HCT116 (cell line): ENCODE results near the gene LIN7B. TPM values are rescaled to one million over a fixed set of nuclear protein-coding genes. Genes with fewer than 3 reads are reported as not detected.

Experiments
- ATAC-seq: fragments of 200-7000 bp; cut with Tn5 transposase; 2 replicates; pipeline ENCODE4 v1.9.1; 2020; ENCODE audit warnings: mild to moderate bottlenecking, moderate library complexity
- BruUV-seq: library from RNA; stranded (reverse); fragments of 400-500 nt; replicated peaks from 2 replicates; lab custom pipeline; 2021; lab: Mats Ljungman, UMichigan
- CTCF ChIA-PET: fragments of 300-600 bp; sonication (Branson Sonifier 250); formaldehyde crosslinking; loops from one replicate; lab custom pipeline; 2021; ENCODE audit warnings: antibody characterized with exemption; lab: Charles Lee
- POLR2A ChIA-PET: fragments of 300-600, 350-600 bp; sonication (Branson Sonifier 250); formaldehyde crosslinking; loops from one replicate; lab custom pipeline; 2021; ENCODE audit warnings: antibody characterized with exemption; lab: Charles Lee
- RAD21 ChIA-PET, 2 experiments: fragments of 300-600 bp; sonication (Branson Sonifier 250); formaldehyde crosslinking; loops; one replicate each; lab custom pipeline; 2023; ENCODE audit warnings: low total read pairs in 2 of 2; ENCODE audit not compliant: uncharacterized antibody in 2 of 2, unreplicated experiment in 2 of 2, low non-redundant PET in 1 of 2; lab: Charles Lee
- DNase-seq: peaks from one replicate; pipeline ENCODE4 v3.0.0-alpha.2; 2010; ENCODE audit warnings: low read depth, low spot score
- H2AFZ ChIP-seq: fragments of 200-600 bp; shearing (Covaris generic), sonication (generic); 2 replicates; pipeline ENCODE4 v1.6.1; 2017; ENCODE audit warnings: low read depth, mixed run types, mixed read lengths, antibody characterized with exemption, low read length; ENCODE audit not compliant: poor library complexity, severe bottlenecking
- H3K27ac ChIP-seq: 2 replicates; pipeline ENCODE4 v1.5.1; 2012; ENCODE audit warnings: low read depth, low read length
- H3K27me3 ChIP-seq: fragments of 200-600 bp; sonication (generic); 2 replicates; pipeline ENCODE4 v1.6.1; 2016; ENCODE audit warnings: mixed run types, low read length, mixed read lengths; ENCODE audit not compliant: insufficient read depth
- H3K36me3 ChIP-seq, 2 experiments: fragments of 200-500 bp in 1 of 2; fragments of 200-600 bp in 1 of 2; sonication (Bioruptor generic) in 1 of 2; sonication (generic) in 1 of 2; 2 replicates each; pipeline versions ENCODE4 v1.5.1 to v1.6.1; 2014 to 2016; ENCODE audit warnings: low read length in 2 of 2, inconsistent platforms in 1 of 2, mixed read lengths in 1 of 2, mixed run types in 1 of 2; ENCODE audit not compliant: insufficient read depth in 2 of 2, control insufficient read depth in 1 of 2
- H3K4me1 ChIP-seq, 2 experiments: fragments of 200-600 bp in 1 of 2; sonication (generic) in 1 of 2; 2 replicates each; pipeline versions ENCODE4 v1.5.1 to v1.6.1; 2012 to 2017; ENCODE audit warnings: low read length in 2 of 2, inconsistent platforms in 1 of 2, mild to moderate bottlenecking in 1 of 2, mixed read lengths in 1 of 2, mixed run types in 1 of 2, moderate library complexity in 1 of 2; ENCODE audit not compliant: insufficient read depth in 2 of 2, control insufficient read depth in 1 of 2
- H3K4me2 ChIP-seq: fragments of 200-600 bp; sonication (generic); 2 replicates; pipeline ENCODE4 v1.6.1; 2017; ENCODE audit warnings: mixed run types, low read length, mixed read lengths
- H3K4me3 ChIP-seq, 2 experiments: fragments of 200-600 bp in 1 of 2; sonication (generic) in 1 of 2; replicated peaks in 1 of 2; 2 replicates each; pipeline ENCODE4 v1.5.1; 2011 to 2016; ENCODE audit warnings: low read length in 2 of 2, control low read depth in 1 of 2, low read depth in 1 of 2, mild to moderate bottlenecking in 1 of 2, mixed read lengths in 1 of 2, mixed run types in 1 of 2
- H3K79me2 ChIP-seq: fragments of 200-600 bp; sonication (generic); 2 replicates; pipeline ENCODE4 v1.6.1; 2017; ENCODE audit warnings: mild to moderate bottlenecking, mixed run types, low read length, moderate library complexity, mixed read lengths; ENCODE audit not compliant: insufficient read depth
- H3K9ac ChIP-seq: fragments of 200-600 bp; sonication (generic); 2 replicates; pipeline ENCODE4 v1.6.1; 2016; ENCODE audit warnings: low read length, mixed read lengths
- H3K9me2 ChIP-seq: fragments of 200-600 bp; sonication (generic), shearing (Covaris generic); 2 replicates; pipeline ENCODE4 v1.6.1; 2017; ENCODE audit warnings: mixed run types, mild to moderate bottlenecking, moderate library complexity; ENCODE audit not compliant: insufficient read depth
- H3K9me3 ChIP-seq, 2 experiments: fragments of 200-500 bp in 1 of 2; fragments of 200-600 bp in 1 of 2; sonication (Bioruptor generic) in 1 of 2; sonication (generic) in 1 of 2; 2 replicates each; pipeline ENCODE4 v1.6.1; 2014 to 2017; ENCODE audit warnings: low read length in 2 of 2, mixed read lengths in 2 of 2, inconsistent platforms in 1 of 2, low read depth in 1 of 2, mild to moderate bottlenecking in 1 of 2, mixed run types in 1 of 2, moderate library complexity in 1 of 2; ENCODE audit not compliant: control insufficient read depth in 1 of 2, insufficient read depth in 1 of 2
- H4K20me1 ChIP-seq: fragments of 200-600 bp; sonication (generic), shearing (Covaris generic); 2 replicates; pipeline ENCODE4 v1.6.1; 2017; ENCODE audit warnings: mixed run types, mild to moderate bottlenecking, moderate library complexity; ENCODE audit not compliant: insufficient read depth
- CEBPB ChIP-seq: IDR thresholded peaks from 2 replicates; pipeline ENCODE4 v1.6.1; 2012; ENCODE audit warnings: low read depth
- EGR1 ChIP-seq: IDR thresholded peaks from 2 replicates; pipeline ENCODE4 v1.6.1; 2012; ENCODE audit warnings: low read depth
- EZH2 ChIP-seq: fragments of 200-600 bp; sonication (generic); IDR thresholded peaks from 2 replicates; pipeline ENCODE4 v1.6.1; 2017; ENCODE audit warnings: antibody characterized with exemption, mixed run types
- EZH2phosphoT487 ChIP-seq: fragments of 200-600 bp; IDR thresholded peaks from 2 replicates; pipeline ENCODE4 v1.6.1; 2018; ENCODE audit warnings: antibody characterized with exemption, borderline replicate concordance
- SIN3A ChIP-seq: IDR thresholded peaks from 2 replicates; pipeline ENCODE4 v1.6.1; 2012; ENCODE audit warnings: low read depth
- SP1 ChIP-seq: IDR thresholded peaks from 2 replicates; pipeline ENCODE4 v1.6.1; 2012; ENCODE audit warnings: low read depth
- ZNF274 ChIP-seq: fragments of 200-500 bp; sonication (Bioruptor generic); IDR thresholded peaks from 2 replicates; pipeline ENCODE4 v1.6.1; 2014; ENCODE audit warnings: mild to moderate bottlenecking, low read depth, low read length, inconsistent platforms
- intact Hi-C: fragments of 100-400 bp; cut with micrococcal nuclease; formaldehyde crosslinking; loops from 2 replicates; pipeline ENCODE4 v1.10.0; 2022
- total RNA-seq: library from RNA; stranded (reverse); gene quantifications from one replicate; pipeline ENCODE4 v1.2.1, GENCODE V29; 2021; ENCODE audit not compliant: unreplicated experiment
- TF ChIP-seq, protein P1 (sequence below): IDR thresholded peaks from 2 replicates; pipeline ENCODE4 v1.6.1; 2012
- TF ChIP-seq, protein P2 (sequence below), 3 experiments: fragments of 200-600 bp in 1 of 3; sonication (generic) in 1 of 3; IDR thresholded peaks in 2 of 3; conservative IDR thresholded peaks in 1 of 3; 2 replicates each; pipeline ENCODE4 v1.5.1; 2012 to 2017; ENCODE audit warnings: low read depth in 2 of 3, low read length in 2 of 3, antibody characterized with exemption in 1 of 3, borderline replicate concordance in 1 of 3, control low read depth in 1 of 3, mild to moderate bottlenecking in 1 of 3, mixed read lengths in 1 of 3, mixed run types in 1 of 3, moderate library complexity in 1 of 3; ENCODE audit not compliant: insufficient read depth in 1 of 3
- TF ChIP-seq, protein P3 (sequence below): IDR thresholded peaks from 2 replicates; pipeline ENCODE4 v1.6.1; 2012

LIN7B gene
- total RNA-seq, 1 experiment from 2014 or later = 7.2 TPM

DNA sequence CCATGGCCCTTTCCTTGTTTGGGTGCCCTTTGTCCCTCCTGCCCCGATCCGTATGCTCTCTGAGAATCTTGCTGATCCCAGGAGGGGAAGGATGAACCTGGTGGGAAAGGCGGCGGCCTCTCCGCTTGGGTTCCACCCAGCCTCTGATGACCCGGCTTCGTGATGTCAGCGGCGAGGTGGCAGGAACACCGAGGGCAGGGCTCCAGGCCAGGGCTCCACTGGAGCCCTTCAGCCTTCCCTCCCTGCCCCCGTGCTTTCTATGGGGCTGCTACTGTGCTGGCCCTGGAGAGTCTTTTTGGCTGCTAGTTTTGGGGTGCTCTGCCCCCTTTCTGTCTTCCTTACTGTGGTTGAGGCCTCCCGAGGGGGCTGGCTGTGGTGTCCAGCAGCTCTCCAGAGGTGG lies 11.9 kb upstream of the LIN7B start:
- H3K27me3 ChIP-seq = no peaks in the 10 kb centered on the region
- peaks cover 64 to 80% of the 10 kb centered on the region in 2 experiments for H3K36me3 ChIP-seq
- intact Hi-C loops = no loop called here
- no peak overlapping the region for H3K4me2 ChIP-seq
- peaks cover 75% of the 10 kb centered on the region for H3K79me2 ChIP-seq
- H3K27ac ChIP-seq = no peak overlapping the region; the same call in 1 of the 2 replicates
- no peak for DNase-seq
- CTCF ChIA-PET = no interaction called here
- ATAC-seq = no peak
- no peaks in the 10 kb centered on the region for H3K9me3 ChIP-seq
- no peak overlapping the region for H3K4me3 ChIP-seq
- RAD21 ChIA-PET = no interaction called here
- TF ChIP-seq ZNF274 (no peak), SP1 (no peak), SIN3A (no peak), EZH2 (no peak)
- TF ChIP-seq, protein P1, sequence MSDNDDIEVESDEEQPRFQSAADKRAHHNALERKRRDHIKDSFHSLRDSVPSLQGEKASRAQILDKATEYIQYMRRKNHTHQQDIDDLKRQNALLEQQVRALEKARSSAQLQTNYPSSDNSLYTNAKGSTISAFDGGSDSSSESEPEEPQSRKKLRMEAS = no peak
- TF ChIP-seq, all 23 proteins: peak for 0
- POLR2A ChIA-PET = no interaction called here
- Histone ChIP-seq H2AFZ (no peak overlapping the region), H4K20me1 (peaks cover 15% of the 10 kb centered on the region; the same call in 1 of the 2 replicates), H3K9ac (no peak overlapping the region), H3K4me1 (peaks cover 0 to 3% of the 10 kb centered on the region in 2 experiments; a peak in 2 of 4 replicates), H3K9me2 (no peaks in the 10 kb centered on the region)
- BruUV-seq = no TSS peak

DNA sequence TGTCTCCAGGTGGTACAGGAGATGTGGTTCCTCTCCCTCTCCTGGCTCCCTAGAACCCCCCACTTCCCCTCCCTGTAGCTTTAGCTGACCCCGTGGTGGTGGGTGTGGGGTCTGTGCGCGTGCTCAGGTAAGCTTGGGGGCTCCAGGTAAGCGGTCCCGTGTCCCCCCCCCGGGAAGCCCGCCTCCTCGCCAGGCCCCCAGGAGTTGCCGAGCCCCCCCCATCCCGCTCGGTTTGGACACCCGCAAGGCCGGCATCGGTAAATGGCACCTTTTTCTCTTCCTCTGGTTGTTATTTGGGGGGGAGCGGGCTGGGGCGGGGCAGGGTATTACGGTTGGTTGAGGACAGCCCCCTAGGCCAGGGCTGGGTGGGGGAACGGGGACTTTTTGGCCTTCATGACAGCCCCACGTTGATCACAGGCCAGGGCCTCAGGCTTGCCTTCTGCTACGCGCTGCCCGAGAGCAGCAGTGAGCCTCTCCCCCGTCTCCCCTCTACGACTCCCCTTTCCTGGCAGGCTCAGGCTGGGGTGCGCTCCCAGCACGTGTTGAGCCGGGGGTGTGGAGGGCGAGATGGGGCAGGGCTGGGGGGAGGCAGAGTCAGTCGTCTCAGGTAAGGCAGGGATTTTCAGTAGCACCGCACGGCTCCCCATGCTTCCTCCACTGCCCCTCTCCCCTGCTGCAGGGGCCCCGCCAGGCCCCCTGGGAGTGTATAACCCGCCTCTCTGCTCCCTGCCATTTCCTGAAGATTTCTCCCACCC lies 10.7 kb upstream of the LIN7B start:
- Histone ChIP-seq H3K27ac (no peak overlapping the region), H3K9me3 (no peaks in the 10 kb centered on the region), H3K9me2 (no peaks in the 10 kb centered on the region), H2AFZ (no peak overlapping the region), H3K4me3 (no peak overlapping the region), H4K20me1 (peaks cover 3% of the 10 kb centered on the region; the same call in 1 of the 2 replicates), H3K4me2 (no peak overlapping the region), H3K9ac (no peak overlapping the region), H3K4me1 (no peaks in the 10 kb centered on the region), H3K27me3 (no peaks in the 10 kb centered on the region), H3K36me3 (peaks cover 71 to 82% of the 10 kb centered on the region in 2 experiments), H3K79me2 (peaks cover 65% of the 10 kb centered on the region)
- ATAC-seq (no peak), DNase-seq (no peak)
- CTCF ChIA-PET = no interaction called here
- TF ChIP-seq EZH2phosphoT487 (no peak), SP1 (no peak), ZNF274 (no peak), CEBPB (no peak), EGR1 (no peak)
- TF ChIP-seq, protein P2, sequence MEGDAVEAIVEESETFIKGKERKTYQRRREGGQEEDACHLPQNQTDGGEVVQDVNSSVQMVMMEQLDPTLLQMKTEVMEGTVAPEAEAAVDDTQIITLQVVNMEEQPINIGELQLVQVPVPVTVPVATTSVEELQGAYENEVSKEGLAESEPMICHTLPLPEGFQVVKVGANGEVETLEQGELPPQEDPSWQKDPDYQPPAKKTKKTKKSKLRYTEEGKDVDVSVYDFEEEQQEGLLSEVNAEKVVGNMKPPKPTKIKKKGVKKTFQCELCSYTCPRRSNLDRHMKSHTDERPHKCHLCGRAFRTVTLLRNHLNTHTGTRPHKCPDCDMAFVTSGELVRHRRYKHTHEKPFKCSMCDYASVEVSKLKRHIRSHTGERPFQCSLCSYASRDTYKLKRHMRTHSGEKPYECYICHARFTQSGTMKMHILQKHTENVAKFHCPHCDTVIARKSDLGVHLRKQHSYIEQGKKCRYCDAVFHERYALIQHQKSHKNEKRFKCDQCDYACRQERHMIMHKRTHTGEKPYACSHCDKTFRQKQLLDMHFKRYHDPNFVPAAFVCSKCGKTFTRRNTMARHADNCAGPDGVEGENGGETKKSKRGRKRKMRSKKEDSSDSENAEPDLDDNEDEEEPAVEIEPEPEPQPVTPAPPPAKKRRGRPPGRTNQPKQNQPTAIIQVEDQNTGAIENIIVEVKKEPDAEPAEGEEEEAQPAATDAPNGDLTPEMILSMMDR (IDR thresholded peaks at IDR 0.05 in 2 of 3, conservative IDR thresholded peaks at IDR 0.05 in 1 of 3; ENCODE audit: borderline replicate concordance in 1 of 3, insufficient read depth in 1 of 3, low read depth in 2 of 3, low read length in 2 of 3) = no peak
- TF ChIP-seq, protein P3, sequence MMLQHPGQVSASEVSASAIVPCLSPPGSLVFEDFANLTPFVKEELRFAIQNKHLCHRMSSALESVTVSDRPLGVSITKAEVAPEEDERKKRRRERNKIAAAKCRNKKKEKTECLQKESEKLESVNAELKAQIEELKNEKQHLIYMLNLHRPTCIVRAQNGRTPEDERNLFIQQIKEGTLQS = no peak
- TF ChIP-seq, protein P1 = no peak
- RAD21 ChIA-PET = no interaction called here
- intact Hi-C loops = no loop called here
- POLR2A ChIA-PET = no interaction called here
- TSS peak; percentile 15 for BruUV-seq
